HepG2 (cell line): ENCODE measurements around the gene NR1H2.

Experiments
- HDAC1 ChIP-seq: sonication (generic); formaldehyde crosslinking; IDR thresholded peaks from 2 replicates; pipeline ENCODE4 v1.5.1; 2020; ENCODE audit warnings: mild to moderate bottlenecking, missing genetic modification reagents
- MYC ChIP-seq: sonication (generic); formaldehyde crosslinking; IDR thresholded peaks from 2 replicates; pipeline ENCODE4 v1.9.0; 2021; ENCODE audit warnings: missing genetic modification reagents, borderline replicate concordance
- SAP130 ChIP-seq: IDR thresholded peaks from 2 replicates; pipeline ENCODE4 v1.6.1; 2016; ENCODE audit warnings: low read depth
- SP1 ChIP-seq, 2 experiments: fragments of 450-650 bp in 1 of 2; sonication (generic) in 1 of 2; formaldehyde crosslinking in 1 of 2; IDR thresholded peaks; 2 replicates each; pipeline versions ENCODE4 v1.4.0 to v1.6.1; 2016 to 2020; ENCODE audit warnings: missing genetic modification reagents in 1 of 2
- YY1 ChIP-seq: IDR thresholded peaks from 2 replicates; pipeline ENCODE4 v1.6.1; 2011; ENCODE audit warnings: low read length, low read depth, moderate library complexity, mild to moderate bottlenecking; ENCODE audit not compliant: insufficient read depth, insufficient replicate concordance
- TF ChIP-seq, protein P1 (sequence below), 2 experiments: IDR thresholded peaks; 2 replicates each; pipeline ENCODE4 v1.6.1; 2011 to 2012; ENCODE audit warnings: low read length in 2 of 2, borderline replicate concordance in 1 of 2, low read depth in 1 of 2, mild to moderate bottlenecking in 1 of 2, moderate library complexity in 1 of 2
- TF ChIP-seq, protein P2 (sequence below), 2 experiments: sonication (generic) in 1 of 2; formaldehyde crosslinking in 1 of 2; IDR thresholded peaks; 2 replicates each; pipeline versions ENCODE4 v1.5.1 to v1.6.1; 2011 to 2020; ENCODE audit warnings: borderline replicate concordance in 1 of 2, low read depth in 1 of 2, low read length in 1 of 2, mild to moderate bottlenecking in 1 of 2, missing genetic modification reagents in 1 of 2, moderate library complexity in 1 of 2
- TF ChIP-seq, protein P3 (sequence below): sonication (generic); formaldehyde crosslinking; IDR thresholded peaks from 2 replicates; pipeline ENCODE4 v1.4.0; 2020; ENCODE audit warnings: missing genetic modification reagents, borderline replicate concordance

DNA sequence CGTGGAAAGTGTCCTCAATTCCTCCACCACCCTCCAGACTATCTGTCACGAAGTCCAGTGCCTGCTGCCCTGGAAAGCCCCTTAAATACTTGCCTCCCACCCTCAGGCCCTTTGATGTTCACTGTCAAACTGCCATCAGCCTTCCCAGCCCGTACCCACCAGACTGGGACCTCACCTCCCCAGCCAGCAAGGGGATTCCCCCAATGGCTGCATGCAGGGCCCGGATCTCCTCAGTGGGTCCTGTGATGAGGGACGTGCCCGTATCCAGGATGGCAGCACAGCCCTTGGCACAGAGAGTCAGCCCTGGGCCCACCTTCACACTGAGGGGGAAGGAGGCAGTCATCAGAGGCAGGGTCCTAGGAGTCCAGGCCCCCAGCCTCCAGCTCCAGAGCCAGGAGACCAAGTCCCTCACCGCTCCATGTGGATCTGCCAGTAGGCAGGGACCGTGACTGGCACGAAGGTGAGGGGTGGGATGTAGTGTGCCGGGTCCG, 16.9 kb upstream of the NR1H2 start:
- TF ChIP-seq SAP130 (CRISPR knock-in tag) (no peak), HDAC1 (no peak), YY1 (no peak), MYC (CRISPR knock-in tag) (no peak), SP1 (IDR thresholded peaks at IDR 0.05) (no peak), SP1 (CRISPR knock-in tag; IDR thresholded peaks at IDR 0.05) (no peak)
- TF ChIP-seq, protein P1, sequence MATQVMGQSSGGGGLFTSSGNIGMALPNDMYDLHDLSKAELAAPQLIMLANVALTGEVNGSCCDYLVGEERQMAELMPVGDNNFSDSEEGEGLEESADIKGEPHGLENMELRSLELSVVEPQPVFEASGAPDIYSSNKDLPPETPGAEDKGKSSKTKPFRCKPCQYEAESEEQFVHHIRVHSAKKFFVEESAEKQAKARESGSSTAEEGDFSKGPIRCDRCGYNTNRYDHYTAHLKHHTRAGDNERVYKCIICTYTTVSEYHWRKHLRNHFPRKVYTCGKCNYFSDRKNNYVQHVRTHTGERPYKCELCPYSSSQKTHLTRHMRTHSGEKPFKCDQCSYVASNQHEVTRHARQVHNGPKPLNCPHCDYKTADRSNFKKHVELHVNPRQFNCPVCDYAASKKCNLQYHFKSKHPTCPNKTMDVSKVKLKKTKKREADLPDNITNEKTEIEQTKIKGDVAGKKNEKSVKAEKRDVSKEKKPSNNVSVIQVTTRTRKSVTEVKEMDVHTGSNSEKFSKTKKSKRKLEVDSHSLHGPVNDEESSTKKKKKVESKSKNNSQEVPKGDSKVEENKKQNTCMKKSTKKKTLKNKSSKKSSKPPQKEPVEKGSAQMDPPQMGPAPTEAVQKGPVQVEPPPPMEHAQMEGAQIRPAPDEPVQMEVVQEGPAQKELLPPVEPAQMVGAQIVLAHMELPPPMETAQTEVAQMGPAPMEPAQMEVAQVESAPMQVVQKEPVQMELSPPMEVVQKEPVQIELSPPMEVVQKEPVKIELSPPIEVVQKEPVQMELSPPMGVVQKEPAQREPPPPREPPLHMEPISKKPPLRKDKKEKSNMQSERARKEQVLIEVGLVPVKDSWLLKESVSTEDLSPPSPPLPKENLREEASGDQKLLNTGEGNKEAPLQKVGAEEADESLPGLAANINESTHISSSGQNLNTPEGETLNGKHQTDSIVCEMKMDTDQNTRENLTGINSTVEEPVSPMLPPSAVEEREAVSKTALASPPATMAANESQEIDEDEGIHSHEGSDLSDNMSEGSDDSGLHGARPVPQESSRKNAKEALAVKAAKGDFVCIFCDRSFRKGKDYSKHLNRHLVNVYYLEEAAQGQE (IDR thresholded peaks at IDR 0.05; ENCODE audit: borderline replicate concordance in 1 of 2, low read depth in 1 of 2, low read length in 2 of 2), result no peak
- TF ChIP-seq, protein P2, sequence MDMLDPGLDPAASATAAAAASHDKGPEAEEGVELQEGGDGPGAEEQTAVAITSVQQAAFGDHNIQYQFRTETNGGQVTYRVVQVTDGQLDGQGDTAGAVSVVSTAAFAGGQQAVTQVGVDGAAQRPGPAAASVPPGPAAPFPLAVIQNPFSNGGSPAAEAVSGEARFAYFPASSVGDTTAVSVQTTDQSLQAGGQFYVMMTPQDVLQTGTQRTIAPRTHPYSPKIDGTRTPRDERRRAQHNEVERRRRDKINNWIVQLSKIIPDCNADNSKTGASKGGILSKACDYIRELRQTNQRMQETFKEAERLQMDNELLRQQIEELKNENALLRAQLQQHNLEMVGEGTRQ (IDR thresholded peaks at IDR 0.05; ENCODE audit: low read depth, low read length), result no peak
- TF ChIP-seq, protein P2 (CRISPR knock-in tag; IDR thresholded peaks at IDR 0.05; ENCODE audit: borderline replicate concordance), result no peak
- TF ChIP-seq, protein P3, sequence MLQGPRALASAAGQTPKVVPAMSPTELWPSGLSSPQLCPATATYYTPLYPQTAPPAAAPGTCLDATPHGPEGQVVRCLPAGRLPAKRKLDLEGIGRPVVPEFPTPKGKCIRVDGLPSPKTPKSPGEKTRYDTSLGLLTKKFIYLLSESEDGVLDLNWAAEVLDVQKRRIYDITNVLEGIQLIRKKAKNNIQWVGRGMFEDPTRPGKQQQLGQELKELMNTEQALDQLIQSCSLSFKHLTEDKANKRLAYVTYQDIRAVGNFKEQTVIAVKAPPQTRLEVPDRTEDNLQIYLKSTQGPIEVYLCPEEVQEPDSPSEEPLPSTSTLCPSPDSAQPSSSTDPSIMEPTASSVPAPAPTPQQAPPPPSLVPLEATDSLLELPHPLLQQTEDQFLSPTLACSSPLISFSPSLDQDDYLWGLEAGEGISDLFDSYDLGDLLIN (CRISPR knock-in tag), result no peak
